Measurements from ENCODE around the gene RBBP8.

The RBBP8 gene

DNA sequence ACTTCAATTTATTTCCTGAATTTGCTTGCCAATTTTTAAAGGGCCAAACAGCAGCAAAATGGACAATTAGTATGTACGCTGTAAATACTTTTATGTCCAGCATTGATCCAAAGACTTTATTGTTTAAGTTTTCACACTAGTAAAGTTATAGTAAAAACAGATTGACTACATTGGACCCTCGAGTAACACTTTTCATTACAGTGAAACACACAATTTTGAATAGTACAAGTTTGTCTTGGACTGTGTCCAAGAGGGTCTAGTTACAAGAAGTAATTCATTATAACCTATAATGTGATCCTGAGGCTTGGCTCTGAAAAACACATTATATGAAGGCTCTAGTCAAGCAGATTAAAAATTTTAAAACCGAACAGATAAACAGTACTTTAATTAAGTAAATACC is 11.4 kb upstream of the RBBP8 start:
- no peak overlapping the region for H2BK120ac ChIP-seq (ENCODE audit: low read depth, low read length)
- no peaks in the 10 kb centered on the region for H3K4me1 ChIP-seq (ENCODE audit: control insufficient read depth in 2 of 2, insufficient read depth in 1 of 2, low read depth in 1 of 2, low read length in 2 of 2)
- no peak overlapping the region for H3K23ac ChIP-seq (ENCODE audit: low read depth, low read length, poor library complexity)
- no peak overlapping the region for H3K27ac ChIP-seq (replicated peaks; ENCODE audit: low read length)
- no peak overlapping the region for H2BK12ac ChIP-seq (ENCODE audit: low read length)
- H4K91ac ChIP-seq (ENCODE audit: low read depth, low read length, poor library complexity): no peak overlapping the region
- H2AFZ ChIP-seq (ENCODE audit: low read length): no peak overlapping the region
- no peak overlapping the region for H3K4me3 ChIP-seq (ENCODE audit: low read length in 2 of 2)
- WGBS, 2 donors (ENCODE audit: extremely low coverage in 2 of 2, insufficient read length in 2 of 2, insufficient replicate concordance in 1 of 2): no CpG with 5 or more reads among the region's 3 CpGs
- H2AK5ac ChIP-seq (ENCODE audit: low read depth, low read length): no peak overlapping the region
- H3K4ac ChIP-seq (ENCODE audit: low read length): no peak overlapping the region
- H3K9me3 ChIP-seq (replicated peaks in 1 of 2; ENCODE audit: control insufficient read depth in 2 of 2, insufficient read depth in 1 of 2, low read depth in 1 of 2, low read length in 2 of 2): no peaks in the 10 kb centered on the region
- no peak overlapping the region for H3K9ac ChIP-seq (ENCODE audit: low read depth, low read length, poor library complexity)
- no peaks in the 10 kb centered on the region for H3K36me3 ChIP-seq (replicated peaks in 1 of 2; ENCODE audit: control insufficient read depth in 2 of 2, insufficient read depth in 2 of 2, low read length in 2 of 2)
- H3K18ac ChIP-seq (ENCODE audit: low read length): no peak overlapping the region
- no peak overlapping the region for H3K4me2 ChIP-seq (ENCODE audit: insufficient read depth, low read length, poor library complexity, severe bottlenecking)
- H4K8ac ChIP-seq (ENCODE audit: low read depth, low read length): no peak overlapping the region
- no peaks in the 10 kb centered on the region for H3K27me3 ChIP-seq (ENCODE audit: control insufficient read depth in 3 of 3, insufficient read depth in 3 of 3, low read depth in 1 of 3, low read length in 3 of 3)
- no peak for DNase-seq (ENCODE audit: low spot score)
- H3K14ac ChIP-seq (ENCODE audit: low read length): no peak overlapping the region
- H2BK5ac ChIP-seq (ENCODE audit: low read length): no peak overlapping the region
- H2BK15ac ChIP-seq (ENCODE audit: low read length): no peak overlapping the region
- H3K79me1 ChIP-seq (ENCODE audit: low read depth, low read length): no peaks in the 10 kb centered on the region

DNA sequence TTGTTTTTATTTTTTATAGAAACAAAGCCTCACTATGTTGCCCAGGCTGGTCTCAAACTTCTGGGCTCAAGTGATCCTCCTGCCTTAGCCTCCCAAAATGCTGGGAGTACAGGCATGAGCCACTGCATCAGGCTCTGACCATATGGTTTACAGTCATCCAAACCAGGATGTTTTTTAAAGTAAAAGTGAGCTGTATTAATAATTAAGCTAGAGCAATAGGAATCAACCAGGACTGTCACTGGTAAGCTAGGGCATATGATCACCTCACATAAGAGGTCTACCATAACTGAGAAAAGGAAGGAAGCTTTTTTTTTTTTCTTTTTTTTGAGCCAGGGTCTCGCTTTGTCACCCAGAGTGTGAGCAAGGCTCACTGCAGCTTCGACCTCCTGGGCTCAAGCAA is 8.5 kb upstream of the RBBP8 start:
- no peak overlapping the region for H4K8ac ChIP-seq (ENCODE audit: low read depth, low read length)
- H2BK5ac ChIP-seq (ENCODE audit: low read length): no peak overlapping the region
- no peak overlapping the region for H2AK5ac ChIP-seq (ENCODE audit: low read depth, low read length)
- H3K18ac ChIP-seq (ENCODE audit: low read length): no peak overlapping the region
- H3K4me3 ChIP-seq (ENCODE audit: low read length in 2 of 2): no peak overlapping the region
- no peaks in the 10 kb centered on the region for H3K36me3 ChIP-seq (replicated peaks in 1 of 2; ENCODE audit: control insufficient read depth in 2 of 2, insufficient read depth in 2 of 2, low read length in 2 of 2)
- no peak for DNase-seq (ENCODE audit: low spot score)
- H3K27me3 ChIP-seq (ENCODE audit: control insufficient read depth in 3 of 3, insufficient read depth in 3 of 3, low read depth in 1 of 3, low read length in 3 of 3): no peaks in the 10 kb centered on the region
- H3K79me1 ChIP-seq (ENCODE audit: low read depth, low read length): no peaks in the 10 kb centered on the region
- H3K27ac ChIP-seq (replicated peaks; ENCODE audit: low read length): no peak overlapping the region
- no peaks in the 10 kb centered on the region for H3K4me1 ChIP-seq (ENCODE audit: control insufficient read depth in 2 of 2, insufficient read depth in 1 of 2, low read depth in 1 of 2, low read length in 2 of 2)
- no peak overlapping the region for H2AFZ ChIP-seq (ENCODE audit: low read length)
- no peak overlapping the region for H3K9ac ChIP-seq (ENCODE audit: low read depth, low read length, poor library complexity)
- H3K4me2 ChIP-seq (ENCODE audit: insufficient read depth, low read length, poor library complexity, severe bottlenecking): no peak overlapping the region
- H2BK15ac ChIP-seq (ENCODE audit: low read length): no peak overlapping the region
- no peak overlapping the region for H3K4ac ChIP-seq (ENCODE audit: low read length)
- H3K14ac ChIP-seq (ENCODE audit: low read length): no peak overlapping the region
- no peak overlapping the region for H4K91ac ChIP-seq (ENCODE audit: low read depth, low read length, poor library complexity)
- H3K23ac ChIP-seq (ENCODE audit: low read depth, low read length, poor library complexity): no peak overlapping the region
- H3K9me3 ChIP-seq (replicated peaks in 1 of 2; ENCODE audit: control insufficient read depth in 2 of 2, insufficient read depth in 1 of 2, low read depth in 1 of 2, low read length in 2 of 2): no peaks in the 10 kb centered on the region
- WGBS, 2 donors (ENCODE audit: extremely low coverage in 2 of 2, insufficient read length in 2 of 2, insufficient replicate concordance in 1 of 2): no CpG with 5 or more reads among the region's 2 CpGs
- no peak overlapping the region for H2BK120ac ChIP-seq (ENCODE audit: low read depth, low read length)
- H2BK12ac ChIP-seq (ENCODE audit: low read length): no peak overlapping the region

GRCh38 chr18:22926454-22926853 is 6.7 kb upstream of the RBBP8 start:
- Histone ChIP-seq H3K18ac (ENCODE audit: low read length) (no peak overlapping the region), H3K27ac (replicated peaks; ENCODE audit: low read length) (no peak overlapping the region), H3K27me3 (ENCODE audit: control insufficient read depth in 3 of 3, insufficient read depth in 3 of 3, low read depth in 1 of 3, low read length in 3 of 3) (no peaks in the 10 kb centered on the region), H3K9ac (ENCODE audit: low read depth, low read length, poor library complexity) (no peak overlapping the region), H3K9me3 (replicated peaks in 1 of 2; ENCODE audit: control insufficient read depth in 2 of 2, insufficient read depth in 1 of 2, low read depth in 1 of 2, low read length in 2 of 2) (no peaks in the 10 kb centered on the region), H3K14ac (ENCODE audit: low read length) (no peak overlapping the region), H3K4me1 (ENCODE audit: control insufficient read depth in 2 of 2, insufficient read depth in 1 of 2, low read depth in 1 of 2, low read length in 2 of 2) (no peaks in the 10 kb centered on the region), H2AK5ac (ENCODE audit: low read depth, low read length) (no peak overlapping the region), H2BK15ac (ENCODE audit: low read length) (no peak overlapping the region), H3K4me2 (ENCODE audit: insufficient read depth, low read length, poor library complexity, severe bottlenecking) (no peak overlapping the region), H4K8ac (ENCODE audit: low read depth, low read length) (no peak overlapping the region), H2AFZ (ENCODE audit: low read length) (no peak overlapping the region), H3K4ac (ENCODE audit: low read length) (no peak overlapping the region), H2BK5ac (ENCODE audit: low read length) (no peak overlapping the region), H3K79me1 (ENCODE audit: low read depth, low read length) (no peaks in the 10 kb centered on the region), H4K91ac (ENCODE audit: low read depth, low read length, poor library complexity) (no peak overlapping the region), H3K4me3 (ENCODE audit: low read length in 2 of 2) (no peak overlapping the region), H3K23ac (ENCODE audit: low read depth, low read length, poor library complexity) (no peak overlapping the region), H2BK120ac (ENCODE audit: low read depth, low read length) (no peak overlapping the region), H3K36me3 (replicated peaks in 1 of 2; ENCODE audit: control insufficient read depth in 2 of 2, insufficient read depth in 2 of 2, low read length in 2 of 2) (no peaks in the 10 kb centered on the region), H2BK12ac (ENCODE audit: low read length) (no peak overlapping the region)
- DNase-seq (ENCODE audit: low spot score): no peak
- WGBS, 2 donors (ENCODE audit: extremely low coverage in 2 of 2, insufficient read length in 2 of 2, insufficient replicate concordance in 1 of 2): no CpG with 5 or more reads among the region's 4 CpGs

GRCh38 chr18:22928339-22928738 is 4.8 kb upstream of the RBBP8 start:
- H3K4ac ChIP-seq (ENCODE audit: low read length): no peak overlapping the region
- no peak overlapping the region for H4K8ac ChIP-seq (ENCODE audit: low read depth, low read length)
- H3K18ac ChIP-seq (ENCODE audit: low read length): no peak overlapping the region
- H2BK15ac ChIP-seq (ENCODE audit: low read length): no peak overlapping the region
- no peak overlapping the region for H2BK12ac ChIP-seq (ENCODE audit: low read length)
- H3K4me2 ChIP-seq (ENCODE audit: insufficient read depth, low read length, poor library complexity, severe bottlenecking): no peak overlapping the region
- no CpG with 5 or more reads among the region's 3 CpGs for WGBS, 2 donors (ENCODE audit: extremely low coverage in 2 of 2, insufficient read length in 2 of 2, insufficient replicate concordance in 1 of 2)
- no peaks in the 10 kb centered on the region for H3K27me3 ChIP-seq (ENCODE audit: control insufficient read depth in 3 of 3, insufficient read depth in 3 of 3, low read depth in 1 of 3, low read length in 3 of 3)
- H4K91ac ChIP-seq (ENCODE audit: low read depth, low read length, poor library complexity): no peak overlapping the region
- H3K9me3 ChIP-seq (replicated peaks in 1 of 2; ENCODE audit: control insufficient read depth in 2 of 2, insufficient read depth in 1 of 2, low read depth in 1 of 2, low read length in 2 of 2): no peaks in the 10 kb centered on the region
- H3K14ac ChIP-seq (ENCODE audit: low read length): no peak overlapping the region
- no peak overlapping the region for H3K23ac ChIP-seq (ENCODE audit: low read depth, low read length, poor library complexity)
- no peak overlapping the region for H2BK5ac ChIP-seq (ENCODE audit: low read length)
- H3K79me1 ChIP-seq (ENCODE audit: low read depth, low read length): no peaks in the 10 kb centered on the region
- no peak overlapping the region for H2BK120ac ChIP-seq (ENCODE audit: low read depth, low read length)
- H2AK5ac ChIP-seq (ENCODE audit: low read depth, low read length): no peak overlapping the region
- H3K27ac ChIP-seq (replicated peaks; ENCODE audit: low read length): no peak overlapping the region
- H3K4me3 ChIP-seq (ENCODE audit: low read length in 2 of 2): no peak overlapping the region
- H3K36me3 ChIP-seq (replicated peaks in 1 of 2; ENCODE audit: control insufficient read depth in 2 of 2, insufficient read depth in 2 of 2, low read length in 2 of 2): no peaks in the 10 kb centered on the region
- H2AFZ ChIP-seq (ENCODE audit: low read length): no peak overlapping the region
- H3K4me1 ChIP-seq (ENCODE audit: control insufficient read depth in 2 of 2, insufficient read depth in 1 of 2, low read depth in 1 of 2, low read length in 2 of 2): peaks cover 1 to 3% of the 10 kb centered on the region in 2 donors
- no peak overlapping the region for H3K9ac ChIP-seq (ENCODE audit: low read depth, low read length, poor library complexity)
- no peak for DNase-seq (ENCODE audit: low spot score)
